Psoas muscle (tissue), 8 donors: Measurements from ENCODE around the gene DIP2C. TPM values are rescaled to one million over a fixed set of nuclear protein-coding genes. Genes with fewer than 3 reads are reported as not detected.

Experiments
- ATAC-seq, 4 donors: fragments of 200-7000 bp; cut with Tn5 transposase; one replicate each; pipeline ENCODE4 v1.9.1; 2020; ENCODE audit warnings: moderate library complexity in 3 of 4, mild to moderate bottlenecking in 2 of 4
- DNase-seq, 2 donors: peaks; one replicate each; pipeline ENCODE4 v3.0.0-alpha.2; 2020
- H3K27ac ChIP-seq: fragments of 200-600 bp; one replicate; pipeline ENCODE4 v1.8.0; 2022
- H3K27me3 ChIP-seq, 3 donors: fragments of 200-600 bp in 1 of 3; one replicate each; pipeline versions ENCODE4 v1.6.1 to v1.8.0; 2013 to 2022; ENCODE audit warnings: low read length in 2 of 3, mild to moderate bottlenecking in 2 of 3, moderate library complexity in 1 of 3; ENCODE audit not compliant: insufficient read depth in 3 of 3
- H3K36me3 ChIP-seq, 2 donors: fragments of 200-600 bp in 1 of 2; one replicate each; pipeline versions ENCODE4 v1.6.1 to v1.8.0; 2013 to 2022; ENCODE audit warnings: low read depth in 1 of 2, mild to moderate bottlenecking in 1 of 2, moderate library complexity in 1 of 2; ENCODE audit not compliant: insufficient read depth in 1 of 2
- H3K4me1 ChIP-seq: fragments of 200-600 bp; one replicate; pipeline ENCODE4 v1.8.0; 2022
- H3K4me3 ChIP-seq: fragments of 200-600 bp; one replicate; pipeline ENCODE4 v1.8.0; 2022; ENCODE audit warnings: mild to moderate bottlenecking
- H3K9me3 ChIP-seq: fragments of 200-600 bp; one replicate; pipeline ENCODE4 v1.8.0; 2022
- WGBS, 3 donors: extraction: QIAGEN DNeasy Blood & Tissue Kit; methylation state at CpG; one replicate each; pipeline versions ENCODE4 v1.1.6 to v1.1.7; 2013; 5-methylcytosine and 5-hydroxymethylcytosine counted together
- intact Hi-C, 2 donors: fragments of 100-400 bp; cut with DNase I; formaldehyde crosslinking; loops; one replicate each; pipeline versions ENCODE4 v1.11.0 to v1.14.2; 2022
- polyA plus RNA-seq, 3 donors: library from polyadenylated mRNA; stranded (reverse); fragments of 200-250 nt; gene quantifications; one replicate each; pipeline ENCODE4 v1.2.3, GENCODE V29; 2013
- total RNA-seq, 4 donors: library from RNA; stranded (reverse); fragmentation: NEBNext Ultra II Directional in 2 of 4; extraction: Animal tissue kit (Norgen Biotek cat#: 25700) in 2 of 4; gene quantifications; one replicate each; pipeline versions ENCODE4 v1.2.1 to v1.2.4, GENCODE V29; 2021 to 2023
- TF ChIP-seq, protein P1 (sequence below): fragments of 200-600 bp; IDR thresholded peaks from one replicate; pipeline ENCODE4 v1.8.0; 2022; ENCODE audit warnings: antibody characterized with exemption
- donor health status: healthy with polysubstance abuse.
- donor health status: DM: no; HTN: no; CAD: no; lungs with moderate emphysema.
- donor health status: Bipolar disorder and iron deficiency.
- donor health status: healthy.
- donor health status: DM: yes; HTN: yes; CAD: no.
- donor health status: DM: no; HTN: no; CAD: no.
- donor health status: DM: no; HTN: no; CAD: no.
- donor health status: DM: yes; HTN: yes; CAD: no.

DIP2C gene
- total and polyA plus RNA-seq, 7 donors, result 7.7 to 32.0 (median 25.0) TPM

DNA sequence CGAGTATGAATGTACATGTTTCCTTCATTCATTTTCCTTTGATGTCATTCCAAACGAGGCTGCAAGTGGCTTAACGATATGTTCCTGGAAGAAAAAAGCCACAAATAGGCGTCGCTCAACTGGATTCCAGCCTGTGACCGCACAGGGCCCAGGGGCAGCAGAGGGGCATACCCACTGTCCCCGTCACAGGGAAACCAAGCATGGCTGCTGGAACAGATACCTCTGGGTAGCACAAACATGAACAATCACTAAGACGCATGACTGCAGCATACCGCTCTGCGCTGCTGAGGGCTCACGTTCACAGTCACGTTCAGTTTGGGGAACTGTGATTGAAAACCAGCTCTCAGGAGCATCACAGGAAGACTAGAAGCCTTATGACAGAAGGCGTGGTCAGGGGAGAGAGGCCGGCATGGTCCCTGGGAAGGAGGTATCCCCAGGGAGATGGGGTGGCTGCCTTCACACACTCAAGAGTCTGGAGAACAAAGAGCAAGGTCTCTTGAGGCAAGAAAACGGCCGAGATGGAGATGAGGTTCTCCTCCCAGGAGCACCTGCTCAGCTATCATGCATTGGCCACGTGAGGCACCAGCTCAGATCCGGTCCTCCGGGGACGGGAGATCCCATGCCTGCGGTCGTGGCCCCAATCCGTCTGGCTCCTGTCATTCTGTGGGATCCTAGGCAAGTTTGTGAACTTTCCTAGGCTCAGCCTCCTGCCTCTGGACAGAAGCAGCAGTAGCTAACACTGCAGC, 213.6 kb downstream of the DIP2C start:
- Histone ChIP-seq H3K36me3 (peaks cover 0 to 14% of the 10 kb centered on the region in 2 donors), H3K27ac (no peak overlapping the region), H3K27me3 (no peaks in the 10 kb centered on the region), H3K4me3 (no peak overlapping the region), H3K4me1 (peaks cover 6% of the 10 kb centered on the region), H3K9me3 (no peaks in the 10 kb centered on the region)
- TF ChIP-seq, protein P1, sequence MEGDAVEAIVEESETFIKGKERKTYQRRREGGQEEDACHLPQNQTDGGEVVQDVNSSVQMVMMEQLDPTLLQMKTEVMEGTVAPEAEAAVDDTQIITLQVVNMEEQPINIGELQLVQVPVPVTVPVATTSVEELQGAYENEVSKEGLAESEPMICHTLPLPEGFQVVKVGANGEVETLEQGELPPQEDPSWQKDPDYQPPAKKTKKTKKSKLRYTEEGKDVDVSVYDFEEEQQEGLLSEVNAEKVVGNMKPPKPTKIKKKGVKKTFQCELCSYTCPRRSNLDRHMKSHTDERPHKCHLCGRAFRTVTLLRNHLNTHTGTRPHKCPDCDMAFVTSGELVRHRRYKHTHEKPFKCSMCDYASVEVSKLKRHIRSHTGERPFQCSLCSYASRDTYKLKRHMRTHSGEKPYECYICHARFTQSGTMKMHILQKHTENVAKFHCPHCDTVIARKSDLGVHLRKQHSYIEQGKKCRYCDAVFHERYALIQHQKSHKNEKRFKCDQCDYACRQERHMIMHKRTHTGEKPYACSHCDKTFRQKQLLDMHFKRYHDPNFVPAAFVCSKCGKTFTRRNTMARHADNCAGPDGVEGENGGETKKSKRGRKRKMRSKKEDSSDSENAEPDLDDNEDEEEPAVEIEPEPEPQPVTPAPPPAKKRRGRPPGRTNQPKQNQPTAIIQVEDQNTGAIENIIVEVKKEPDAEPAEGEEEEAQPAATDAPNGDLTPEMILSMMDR, result no peak
- 82 to 87% (median 82%) methylated on average over 23 of the region's 23 CpGs for WGBS, 3 donors
- intact Hi-C loops, result no loop called here
- ATAC-seq, result peak in 1 of 4 donors; percentile 44
- no peak for DNase-seq

DNA sequence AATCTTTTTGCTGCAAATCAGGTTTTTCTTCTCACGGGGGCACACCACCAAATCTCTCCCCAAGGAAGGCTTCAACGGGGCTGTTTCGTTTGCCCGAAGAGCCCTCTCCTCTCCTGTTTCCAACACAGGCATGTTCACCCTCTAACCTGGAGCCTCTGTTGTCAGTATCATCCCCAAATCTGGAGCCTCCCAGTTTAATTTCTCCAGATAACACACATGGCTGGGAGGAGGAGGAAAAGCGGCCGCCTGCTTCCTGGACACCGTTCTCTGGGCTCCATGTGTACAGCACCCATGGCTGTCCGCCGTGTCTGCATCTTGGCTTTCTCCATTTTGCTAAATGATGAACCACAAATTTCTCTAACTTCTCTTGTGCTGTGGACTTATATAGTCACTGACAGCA, 214.5 kb downstream of the DIP2C start:
- Histone ChIP-seq H3K4me3 (no peak overlapping the region), H3K36me3 (peaks cover 0 to 23% of the 10 kb centered on the region in 2 donors), H3K27ac (no peak overlapping the region), H3K27me3 (no peaks in the 10 kb centered on the region), H3K9me3 (no peaks in the 10 kb centered on the region), H3K4me1 (no peaks in the 10 kb centered on the region)
- ATAC-seq (no peak), DNase-seq (no peak)
- TF ChIP-seq, protein P1, result no peak
- WGBS, 3 donors, result 89 to 93% (median 90%) methylated on average over 9 of the region's 9 CpGs
- intact Hi-C loops, result no loop called here

DNA sequence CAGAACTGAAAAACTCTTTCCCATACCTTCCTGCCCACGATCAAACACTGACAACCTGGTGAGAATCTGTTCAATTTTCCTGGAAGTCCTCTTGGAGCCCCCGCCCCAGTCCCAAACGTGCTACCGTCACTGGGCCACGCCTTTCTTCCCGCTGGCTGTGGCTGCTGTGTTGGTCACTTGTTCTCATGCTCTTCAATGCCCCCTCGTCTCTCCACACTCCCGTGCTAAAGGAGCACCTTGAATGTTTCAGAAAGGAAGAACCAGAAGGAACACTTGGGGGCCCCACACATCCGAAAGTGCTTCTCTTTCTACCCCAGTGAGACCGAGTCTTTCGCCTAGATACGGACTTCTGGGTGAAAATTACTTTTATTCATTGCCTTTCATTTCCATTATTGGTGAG, 215.1 kb downstream of the DIP2C start:
- H3K4me3 ChIP-seq, result no peak overlapping the region
- WGBS, 3 donors, result 92 to 95% (median 93%) methylated on average over 12 of the region's 12 CpGs
- H3K27ac ChIP-seq, result no peak overlapping the region
- intact Hi-C loops, result no loop called here
- no peaks in the 10 kb centered on the region for H3K4me1 ChIP-seq
- TF ChIP-seq, protein P1, result no peak
- peaks cover 0 to 26% of the 10 kb centered on the region in 2 donors for H3K36me3 ChIP-seq
- DNase-seq (no peak), ATAC-seq (no peak)
- H3K27me3 ChIP-seq, result no peaks in the 10 kb centered on the region
- H3K9me3 ChIP-seq, result no peaks in the 10 kb centered on the region

DNA sequence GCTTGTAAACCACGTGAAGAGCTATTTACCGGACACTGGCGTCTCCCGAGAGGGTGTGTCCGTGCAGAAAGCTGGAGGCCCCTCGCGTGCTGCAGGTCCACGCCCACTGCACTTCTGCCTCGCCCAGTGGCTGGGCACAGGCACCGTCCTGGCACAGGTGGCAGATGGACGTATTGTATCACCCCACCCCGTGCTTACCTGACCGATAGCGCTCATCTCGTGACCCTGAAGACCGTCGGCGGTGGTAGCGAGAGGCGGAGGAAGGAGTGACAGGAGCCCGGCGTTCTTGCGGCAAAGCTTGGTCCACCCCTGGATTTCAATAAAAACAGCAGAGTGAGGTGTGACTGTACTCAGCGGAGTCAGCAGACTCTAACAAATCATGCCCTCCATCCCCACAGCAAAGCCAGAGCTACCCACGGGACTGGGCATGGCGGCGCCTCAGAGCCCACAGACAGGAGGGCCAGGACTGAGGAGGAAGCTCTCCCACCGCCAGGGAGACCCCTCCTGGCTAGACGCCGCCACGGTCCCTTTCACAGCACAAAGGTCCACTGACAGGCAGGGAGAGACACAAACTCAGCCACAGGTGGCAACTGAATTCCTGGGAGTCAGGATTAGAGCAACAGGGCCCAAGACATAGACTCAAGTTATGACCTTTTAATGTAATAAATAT, 217.1 kb downstream of the DIP2C start:
- H3K4me1 ChIP-seq, result no peaks in the 10 kb centered on the region
- intact Hi-C loops, result no loop called here
- H3K9me3 ChIP-seq, result no peaks in the 10 kb centered on the region
- H3K4me3 ChIP-seq, result no peak overlapping the region
- ATAC-seq (no peak), DNase-seq (no peak)
- H3K36me3 ChIP-seq, result peaks cover 0 to 33% of the 10 kb centered on the region in 2 donors
- TF ChIP-seq, protein P1, result no peak
- H3K27ac ChIP-seq, result no peak overlapping the region
- 91 to 94% (median 91%) methylated on average over 31 of the region's 31 CpGs for WGBS, 3 donors
- H3K27me3 ChIP-seq, result no peaks in the 10 kb centered on the region
